HG02870 (cell line): ENCODE results near the gene XRCC6.
"Not testable (repeated sequence)": the region's sequence is repeated elsewhere in the genome, so short reads cannot be mapped to it uniquely, and the experiment has no call there.

ENCODE experiments used
- ATAC-seq: cut with Tn5 transposase; IDR thresholded peaks from one replicate; pipeline ENCODE4 v1.9.1; 2021; ENCODE audit warnings: mild to moderate bottlenecking, moderate library complexity; ENCODE audit not compliant: unreplicated experiment

The XRCC6 gene

DNA sequence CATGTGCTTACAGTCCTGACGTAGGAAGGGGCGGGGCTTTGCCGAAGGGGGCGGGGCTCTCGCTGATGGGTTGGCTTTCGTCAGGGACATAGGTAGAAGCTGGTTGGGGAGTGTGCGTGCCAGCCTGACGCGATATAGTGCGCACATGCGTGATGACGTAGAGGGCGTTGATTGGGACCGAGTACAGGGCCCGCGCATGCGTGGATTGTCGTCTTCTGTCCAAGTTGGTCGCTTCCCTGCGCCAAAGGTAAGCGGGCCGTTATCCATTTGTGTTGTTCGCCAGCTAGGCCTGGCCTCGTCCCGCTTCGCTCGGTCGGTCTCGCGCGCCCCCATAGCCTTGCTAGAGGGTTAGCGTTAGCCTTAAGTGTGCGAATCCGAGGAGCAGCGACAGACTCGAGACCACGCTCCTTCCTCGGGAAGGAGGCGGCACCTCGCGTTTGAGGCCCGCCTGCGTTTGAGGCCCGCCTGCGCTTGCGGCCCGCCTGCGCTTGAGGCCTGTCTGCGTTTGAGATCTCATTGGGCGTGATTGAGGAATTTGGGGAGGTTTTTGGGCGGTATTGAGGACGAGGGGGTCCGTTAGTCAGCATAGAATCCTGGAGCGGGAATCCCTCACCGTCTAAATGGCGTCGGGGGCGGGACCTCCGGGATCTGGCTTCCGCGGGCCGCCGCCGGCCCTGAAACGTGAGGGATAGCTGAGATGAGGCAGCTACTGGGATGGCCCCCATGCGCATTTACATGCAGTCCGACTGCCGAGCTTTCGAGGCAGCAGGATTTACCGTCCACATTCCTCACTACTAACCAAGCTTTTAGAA, at the start of gene XRCC6:
Gene XRCC6, plus strand, starts transcription at position 197 of the 812 bp plus-strand sequence. CDS start 710 bp downstream, outside the sequence.
- ATAC-seq = peak; percentile 81

DNA sequence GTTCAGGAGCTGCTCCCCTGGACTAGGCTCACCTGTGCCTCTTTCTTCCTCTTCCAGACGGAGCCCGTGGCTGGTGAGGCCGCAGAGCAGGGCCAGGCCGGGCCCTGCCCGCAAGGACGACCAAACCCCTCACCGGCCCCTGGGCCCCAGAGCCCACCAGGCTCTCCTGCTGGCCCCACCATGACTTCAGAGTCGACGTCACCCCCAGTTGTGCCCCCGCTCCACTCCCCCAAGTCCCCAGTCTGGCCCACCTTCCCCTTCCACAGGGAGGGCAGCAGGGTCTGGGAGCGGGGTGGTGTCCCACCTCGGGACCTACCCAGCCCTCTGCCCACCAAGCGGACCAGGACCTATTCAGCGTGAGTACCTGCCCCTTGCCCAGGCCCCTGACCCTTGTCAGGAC, 49.3 kb upstream of the XRCC6 start:
- ATAC-seq = no peak

DNA sequence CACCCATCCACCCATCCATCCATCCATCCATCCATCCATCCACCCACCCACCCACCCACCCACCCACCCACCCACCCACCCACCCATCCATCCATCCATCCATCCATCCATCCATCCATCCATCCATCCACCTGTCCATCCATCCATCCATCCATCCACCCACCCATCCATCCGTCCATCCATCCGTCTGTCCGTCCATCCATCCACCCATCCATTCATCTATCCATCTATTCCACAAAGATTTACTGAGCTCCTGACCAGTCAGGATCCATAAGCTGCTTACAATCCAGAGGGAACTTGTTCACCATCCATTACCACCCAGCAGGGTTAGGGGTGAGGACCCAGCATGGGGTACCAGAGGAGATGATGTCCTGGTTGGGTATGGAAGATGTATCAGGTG, 48.8 kb upstream of the XRCC6 start:
- ATAC-seq = not testable (repeated sequence)

DNA sequence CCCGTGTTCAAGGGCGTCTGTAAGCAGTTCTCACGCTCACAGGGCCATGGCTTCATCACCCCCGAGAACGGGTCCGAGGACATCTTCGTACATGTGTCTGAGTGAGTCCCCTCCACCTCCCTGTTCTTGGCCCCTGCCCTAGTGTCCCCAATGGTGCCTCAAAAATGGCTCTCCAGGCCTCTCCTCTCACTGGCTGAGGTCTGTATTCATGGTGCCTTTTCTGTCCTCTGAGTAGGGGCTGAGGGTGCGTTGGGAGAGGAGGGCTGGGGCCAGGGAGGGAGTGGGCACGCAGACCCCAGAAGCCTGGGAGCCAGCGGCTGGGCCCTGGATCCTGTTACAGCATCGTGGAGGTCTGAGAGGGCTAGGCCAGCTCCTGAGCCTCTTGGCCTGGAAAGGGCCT, 47.4 kb upstream of the XRCC6 start:
- ATAC-seq = no peak

DNA sequence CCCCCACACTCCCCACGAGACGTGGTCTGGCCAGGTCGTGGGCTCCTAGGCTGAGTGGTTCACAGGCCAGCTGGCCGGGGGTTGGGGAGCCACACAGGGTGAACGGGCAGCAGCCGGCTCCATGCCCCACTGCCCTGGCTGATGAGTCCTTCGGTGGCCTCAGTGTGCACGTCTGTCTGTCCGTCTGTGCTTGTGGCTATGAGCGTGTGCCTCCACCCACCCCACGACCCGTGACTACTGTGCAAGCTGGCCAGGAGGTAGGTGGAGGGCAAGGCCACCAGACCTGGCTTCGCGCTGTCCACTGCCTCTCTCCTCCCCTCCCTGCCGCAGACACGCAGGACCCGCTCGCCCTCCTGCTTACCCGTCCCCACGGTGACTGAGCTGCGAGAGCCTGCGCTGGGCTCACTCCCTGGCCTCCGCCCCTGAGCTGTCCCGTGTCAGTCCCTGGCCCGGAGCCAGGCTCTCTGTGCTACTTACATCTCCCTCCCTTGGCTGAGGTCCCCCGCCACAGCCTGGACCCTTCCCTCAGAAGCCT, 46.2 kb upstream of the XRCC6 start:
- no peak for ATAC-seq

DNA sequence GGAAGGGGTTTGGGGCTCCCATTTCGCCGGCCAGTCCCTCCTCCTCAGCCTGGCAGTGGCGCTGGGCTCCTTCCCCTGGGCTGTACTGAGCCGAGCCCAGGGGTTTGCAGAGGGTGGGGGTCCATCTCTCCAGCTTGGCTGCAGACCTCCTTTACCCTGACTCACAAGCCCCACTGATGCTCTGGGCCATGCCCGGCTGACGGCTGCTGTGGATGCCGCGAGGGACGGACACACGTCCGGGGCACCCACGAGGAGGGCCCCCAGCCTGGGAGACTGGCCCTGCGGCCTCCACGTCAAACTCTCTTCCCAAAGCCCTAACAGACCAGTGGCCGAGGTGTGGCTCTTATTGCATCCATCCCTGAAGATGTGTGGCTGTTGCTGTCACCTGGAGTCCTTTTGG, 45.6 kb upstream of the XRCC6 start:
- no peak for ATAC-seq

DNA sequence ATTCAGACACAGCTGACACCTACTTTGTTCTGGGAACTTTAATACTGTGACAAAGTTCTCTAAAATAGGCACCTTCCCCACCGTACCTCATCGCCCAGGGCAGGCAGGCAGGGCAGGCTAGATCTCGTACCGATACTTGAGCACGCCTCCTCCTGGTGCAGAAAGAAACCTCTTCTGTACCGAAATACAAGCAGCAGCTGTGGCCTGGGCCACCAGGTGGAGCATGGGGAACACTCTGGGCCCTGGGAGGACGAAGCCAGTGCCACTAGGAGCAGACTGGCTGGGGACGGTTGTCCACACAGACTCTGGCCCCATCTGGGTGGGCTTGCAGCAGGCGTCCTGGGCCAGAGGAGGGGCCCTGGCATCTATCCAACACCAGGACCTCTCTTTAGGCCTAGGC, 44.2 kb upstream of the XRCC6 start:
- ATAC-seq = no peak

DNA sequence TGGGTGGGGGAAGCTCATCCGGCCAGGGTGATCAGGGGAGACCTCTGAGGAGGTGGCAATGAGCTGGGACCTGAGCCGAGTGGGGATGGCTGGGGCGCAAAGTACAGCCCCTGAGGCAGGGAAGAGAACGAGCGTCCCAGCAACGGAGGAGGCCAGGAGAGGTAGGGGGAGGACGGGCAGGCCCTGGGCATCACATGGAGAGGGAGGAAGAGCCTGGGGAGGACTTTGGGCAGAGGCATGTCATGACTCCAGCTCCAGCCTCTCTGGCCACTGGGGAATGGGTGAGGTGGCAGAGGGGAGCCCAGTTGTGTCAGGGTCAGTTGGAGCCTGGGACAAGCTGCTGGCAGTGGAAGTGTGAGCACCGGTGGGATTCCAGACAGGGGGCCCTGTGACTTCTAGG, 43.0 kb upstream of the XRCC6 start:
- no peak for ATAC-seq

DNA sequence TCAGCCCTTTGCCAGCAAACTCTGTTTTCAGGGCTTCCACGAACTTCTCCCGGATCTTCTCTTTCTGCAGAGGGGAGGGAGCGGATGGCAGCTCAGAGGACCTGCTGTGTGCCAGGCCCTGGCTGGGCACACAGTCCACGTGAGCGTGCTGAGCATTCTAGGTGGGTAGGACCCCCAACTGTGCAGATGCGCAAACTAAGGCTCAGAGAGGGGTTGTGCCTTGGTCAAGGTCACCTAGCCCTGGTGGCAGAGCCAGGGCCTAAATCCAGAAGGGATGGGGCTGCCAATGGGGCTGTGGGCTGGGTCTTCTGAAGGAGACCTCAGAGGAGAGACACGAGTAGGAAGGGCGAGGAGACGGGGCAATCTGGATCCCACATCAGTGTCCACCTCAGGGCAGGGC, 42.3 kb upstream of the XRCC6 start:
- no peak for ATAC-seq

DNA sequence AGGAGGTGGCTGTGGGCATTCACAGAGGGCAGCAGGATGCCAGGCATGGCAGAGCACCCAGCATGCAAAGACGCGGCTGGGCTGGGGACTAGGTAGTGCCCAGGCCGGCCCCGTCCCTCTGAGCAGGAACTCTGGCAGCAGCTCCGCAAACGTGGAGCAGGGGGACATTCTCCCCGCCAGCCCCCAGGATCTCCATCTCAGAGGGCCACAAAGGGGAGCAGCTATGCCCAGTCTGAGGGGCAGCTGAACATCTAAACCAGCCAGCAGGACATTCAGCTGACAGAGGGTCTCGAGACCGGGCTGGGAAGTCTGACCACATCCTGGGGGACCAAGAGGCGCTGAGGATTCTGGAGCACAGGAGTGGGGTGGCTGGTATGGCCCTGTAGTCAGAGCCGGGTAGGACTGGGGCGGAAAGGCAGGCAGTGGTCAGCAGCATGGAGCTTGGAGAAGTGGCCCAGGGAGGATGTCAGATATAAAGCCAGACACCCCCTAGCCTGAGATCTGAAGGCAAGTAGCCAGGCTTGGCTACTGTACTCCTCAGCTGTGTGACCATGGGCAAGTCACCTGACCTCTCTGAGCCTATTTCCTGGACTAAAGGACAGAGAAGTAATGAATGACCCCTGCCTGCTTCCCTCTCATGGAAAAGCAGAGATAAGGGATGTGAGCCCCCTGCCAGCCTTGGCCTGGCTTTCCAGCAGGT, 41.6 kb upstream of the XRCC6 start:
- no peak for ATAC-seq

DNA sequence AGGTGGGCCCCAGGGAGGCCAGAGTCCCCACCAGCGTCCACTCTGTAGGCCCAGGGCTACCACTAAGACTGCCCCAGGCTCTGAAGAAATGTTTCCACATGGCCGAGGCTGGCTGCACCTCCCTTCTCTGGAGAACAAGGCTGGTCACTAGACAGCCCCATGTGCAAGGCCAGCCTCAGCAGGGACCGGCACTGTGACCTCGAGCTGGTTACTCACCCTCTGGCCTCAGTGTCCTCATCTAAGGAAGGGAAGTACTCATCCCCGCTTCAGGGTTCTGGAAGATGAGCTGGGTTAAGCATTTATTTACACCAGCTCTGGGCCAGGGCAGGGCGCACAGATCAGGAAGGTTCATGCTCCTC, 41.1 kb upstream of the XRCC6 start:
- ATAC-seq = no peak

DNA sequence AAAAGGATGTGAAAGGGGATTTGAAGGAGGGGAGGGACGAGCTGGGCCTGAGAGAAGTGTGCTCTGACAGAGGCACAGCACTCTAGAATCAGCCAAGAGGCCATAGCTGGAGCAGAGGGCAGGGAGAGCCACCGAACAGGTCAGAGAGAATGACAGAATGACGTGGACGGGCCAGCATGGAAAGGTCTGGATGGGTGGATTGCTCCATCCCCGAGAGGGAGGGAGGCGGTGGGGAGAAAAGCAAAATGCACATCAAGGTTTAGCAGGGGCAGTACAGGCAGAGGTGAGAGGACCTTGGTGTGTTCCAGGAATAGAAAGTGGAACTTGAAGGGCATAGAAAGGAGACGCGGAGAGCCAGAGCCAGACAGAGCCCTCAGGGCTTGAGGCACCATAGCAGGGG, 38.4 kb upstream of the XRCC6 start:
- ATAC-seq = no peak

DNA sequence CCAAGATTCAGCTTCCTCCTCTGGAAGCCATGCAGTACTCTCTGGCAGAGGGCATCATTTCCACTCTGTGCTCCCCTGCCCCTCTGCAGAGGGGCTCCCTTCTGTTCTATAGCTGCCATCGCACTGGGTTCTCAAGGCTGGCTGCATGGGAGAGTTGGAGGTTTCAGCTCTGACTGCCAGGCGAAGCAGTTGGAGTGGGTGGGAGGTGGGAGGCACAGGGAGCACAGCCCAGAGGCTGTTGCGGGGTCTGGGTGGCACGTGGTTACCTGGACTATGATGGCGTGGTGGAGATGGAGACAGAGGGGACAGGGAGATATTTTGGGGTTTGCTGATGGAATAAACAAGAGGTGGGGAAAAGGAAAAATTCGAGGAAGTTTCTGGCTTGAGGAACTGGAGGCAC, 36.2 kb upstream of the XRCC6 start:
- no peak for ATAC-seq

DNA sequence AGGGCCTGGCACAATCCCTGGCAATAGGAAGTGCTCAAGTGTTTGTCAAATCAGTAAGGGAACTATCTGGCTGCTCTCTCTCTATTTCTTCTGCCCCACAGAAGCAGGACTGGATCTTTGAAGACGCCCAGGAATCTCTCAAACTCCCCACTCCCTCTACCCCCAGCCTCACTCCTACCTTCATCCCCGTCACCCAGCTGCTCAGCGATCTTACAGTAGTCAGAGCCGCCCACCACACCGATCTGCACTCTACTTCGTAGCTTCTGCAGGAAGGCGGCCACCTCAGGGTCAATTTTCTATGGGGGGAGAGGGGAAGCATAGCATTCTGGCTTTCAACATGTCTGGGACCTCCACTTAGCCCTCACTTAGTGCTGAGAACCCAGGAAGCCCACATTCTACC, 35.2 kb upstream of the XRCC6 start:
- no peak for ATAC-seq

DNA sequence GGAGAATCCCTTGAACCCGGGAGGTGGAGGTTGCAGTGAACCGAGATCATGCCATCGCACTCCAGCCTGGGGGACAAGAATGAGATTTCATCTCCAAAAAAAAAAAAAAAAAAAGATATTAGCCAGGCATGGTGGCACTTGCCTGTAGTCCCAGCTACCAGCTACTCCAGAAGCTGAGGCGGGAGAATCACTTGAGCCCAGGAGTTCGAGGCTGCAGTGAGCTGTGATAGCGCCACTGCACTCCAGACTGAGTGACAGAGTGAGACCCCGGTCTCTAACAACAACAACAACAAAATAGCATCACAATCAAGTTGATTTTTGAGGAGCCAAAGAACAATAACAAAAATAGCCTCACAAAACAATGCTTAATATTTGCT, 33.8 kb upstream of the XRCC6 start:
- ATAC-seq = no peak

DNA sequence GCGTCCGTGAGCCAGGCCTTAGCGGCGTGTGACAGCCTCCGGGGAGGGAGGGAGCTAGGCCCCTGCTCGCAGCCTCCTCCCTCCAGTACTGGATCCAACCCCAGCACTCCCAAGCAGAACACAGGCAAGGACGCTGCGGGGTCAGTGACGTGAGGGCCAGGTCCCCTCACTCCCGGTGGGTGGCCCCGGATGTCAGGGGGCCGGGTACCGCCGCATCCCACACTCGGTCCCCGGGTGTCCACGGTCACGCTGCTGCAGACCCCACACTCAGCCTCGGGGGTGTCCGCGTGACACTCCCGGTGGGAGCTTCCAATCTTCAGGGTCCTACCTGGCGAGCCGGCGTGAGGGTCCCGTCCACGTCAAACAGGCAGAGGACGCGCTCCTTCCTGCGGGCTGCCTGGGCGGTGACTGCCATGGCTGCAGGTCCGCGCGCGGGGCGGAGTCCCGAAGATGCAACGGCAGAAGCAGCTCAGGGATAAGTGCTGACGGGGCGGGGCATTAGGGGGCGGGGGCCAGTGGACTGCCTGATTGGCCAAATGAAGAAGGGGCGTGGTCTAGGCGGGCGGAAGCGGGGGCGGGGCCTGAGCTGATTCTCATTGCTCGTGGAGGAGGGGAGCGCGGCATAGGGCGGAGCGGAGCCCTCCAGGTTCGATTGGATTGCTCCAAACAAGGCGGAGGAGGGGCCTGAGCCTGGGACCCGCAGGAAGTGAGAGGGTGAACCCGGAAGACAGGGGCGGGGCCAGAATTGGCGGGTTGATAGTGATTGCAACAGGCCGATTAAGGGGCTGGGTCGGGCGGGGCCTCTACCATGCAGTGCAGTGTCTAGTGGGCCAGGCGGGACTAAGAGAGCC, 31.5 kb upstream of the XRCC6 start, which contains the start of gene PMM1:
Gene PMM1, minus strand, starts transcription at position 450 of the 851 bp plus-strand sequence. Its CDS starts 35 bp downstream, at position 415.
- peak; percentile 95 for ATAC-seq

DNA sequence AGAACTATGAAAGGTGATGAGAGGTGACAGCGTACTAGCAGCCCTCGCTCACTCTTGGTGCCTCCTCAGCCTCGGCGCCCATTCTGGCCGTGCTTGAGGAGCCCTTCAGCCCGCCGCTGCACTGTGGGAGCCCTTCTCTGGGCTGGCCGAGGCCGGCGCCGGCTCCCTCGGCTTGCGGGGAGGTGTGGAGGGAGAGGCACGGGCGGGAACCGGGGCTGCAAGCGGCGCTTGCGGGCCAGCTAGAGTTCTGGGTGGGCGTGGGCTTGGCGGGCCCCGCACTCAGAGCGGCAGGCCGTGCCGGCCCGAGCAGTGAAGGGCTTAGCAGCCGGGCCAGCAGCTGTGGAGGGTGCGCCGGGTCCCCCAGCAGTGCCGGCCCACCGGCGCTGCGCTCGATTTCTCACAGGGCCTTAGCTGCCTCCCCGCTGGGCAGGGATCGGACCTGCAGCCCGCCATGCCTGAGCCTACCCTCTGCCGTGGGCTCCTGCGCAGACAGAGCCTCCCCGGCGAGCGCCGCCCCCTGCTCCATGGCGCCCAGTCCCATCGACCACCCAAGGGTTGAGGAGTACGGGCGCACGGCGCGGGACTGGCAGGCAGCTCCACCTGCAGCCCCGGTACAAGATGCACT, 27.6 kb upstream of the XRCC6 start:
- not testable (repeated sequence) for ATAC-seq

DNA sequence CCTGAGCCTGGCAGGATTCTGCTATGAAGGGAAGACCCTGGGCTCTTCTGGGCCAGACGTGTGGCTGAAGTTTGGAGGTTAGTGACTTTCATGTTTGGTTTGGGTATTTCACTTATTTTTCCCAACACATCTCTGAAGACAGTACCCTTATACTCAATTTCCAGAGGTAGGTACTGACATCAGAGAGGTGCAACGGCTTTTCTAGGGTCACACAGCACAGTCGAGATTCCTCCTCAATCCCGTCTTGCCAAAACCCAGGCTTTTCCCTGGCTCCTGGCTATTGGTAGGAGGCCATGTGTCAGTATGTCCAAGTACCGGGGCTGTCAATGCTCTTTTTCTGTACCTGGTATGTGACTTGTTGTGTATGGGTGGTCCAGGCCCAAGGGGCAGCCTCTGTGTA, 25.4 kb upstream of the XRCC6 start:
- ATAC-seq = no peak

DNA sequence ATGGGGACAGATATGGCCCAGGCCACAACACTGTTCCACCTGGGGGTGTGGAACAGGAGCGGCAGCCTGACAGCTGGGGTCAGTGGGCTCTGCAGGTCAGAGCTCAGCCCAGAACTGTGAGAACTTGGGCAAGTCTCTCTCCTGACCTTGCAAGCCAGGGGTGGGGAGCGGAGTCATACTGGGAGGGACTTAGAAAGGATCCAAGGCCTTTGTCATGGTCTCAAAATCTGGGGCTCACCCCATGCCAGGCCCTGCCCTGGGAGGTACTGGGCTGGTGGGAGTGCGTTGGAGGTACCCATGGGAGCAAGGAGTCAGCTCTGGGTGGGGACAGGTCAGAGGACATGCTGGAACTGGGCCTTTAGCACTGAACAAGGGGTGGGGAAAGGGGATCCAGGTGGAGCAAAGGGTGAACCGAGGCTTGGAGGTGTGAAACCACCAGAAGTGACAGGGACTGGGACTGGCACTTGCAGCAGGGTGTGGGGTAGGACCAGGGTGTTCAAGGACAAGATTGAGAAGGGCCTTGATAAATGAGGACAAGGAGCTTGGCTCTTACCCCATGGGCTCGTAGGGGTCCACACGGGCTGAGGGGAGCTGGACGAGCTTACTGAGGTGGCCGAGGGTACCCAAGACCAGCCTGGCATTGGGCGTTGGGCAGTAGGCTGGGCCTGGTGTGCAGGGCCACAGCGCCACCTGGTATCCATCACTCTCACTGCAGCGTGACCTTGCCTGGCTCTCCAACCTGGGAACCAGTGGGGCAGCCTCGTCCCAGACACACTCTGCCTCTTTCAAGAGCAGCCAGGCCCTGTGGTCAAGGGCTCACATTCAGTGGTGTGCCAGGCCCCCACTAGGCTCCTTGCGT, 24.1 kb upstream of the XRCC6 start:
- ATAC-seq = no peak

DNA sequence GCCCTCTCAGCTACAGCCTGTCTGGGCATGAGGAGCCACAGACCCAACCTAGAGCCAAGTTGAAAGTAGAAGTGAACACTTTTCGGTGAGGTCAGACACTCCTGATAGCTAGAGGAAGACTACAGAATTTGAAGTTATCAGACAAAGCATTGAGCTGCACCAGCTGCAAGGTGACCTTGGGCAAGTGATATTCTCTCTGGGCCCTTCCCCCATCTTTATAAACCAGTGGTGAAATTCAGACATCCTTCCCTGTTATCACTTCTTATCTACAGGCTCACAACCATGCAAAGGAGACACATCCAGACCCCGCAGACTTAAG, 23.5 kb upstream of the XRCC6 start:
- no peak for ATAC-seq
